WI38 (cell line): ENCODE data around the gene RNASEH1.

Experiments
- H3K4me3 ChIP-seq: 2 replicates; pipeline ENCODE4 v1.5.1; 2011; ENCODE audit warnings: low read depth, mild to moderate bottlenecking, control low read depth, low read length
- TF ChIP-seq, protein P1 (sequence below): IDR thresholded peaks from 2 replicates; pipeline ENCODE4 v1.5.1; 2012; ENCODE audit warnings: low read depth, mild to moderate bottlenecking, control low read depth, low read length

RNASEH1 gene

DNA sequence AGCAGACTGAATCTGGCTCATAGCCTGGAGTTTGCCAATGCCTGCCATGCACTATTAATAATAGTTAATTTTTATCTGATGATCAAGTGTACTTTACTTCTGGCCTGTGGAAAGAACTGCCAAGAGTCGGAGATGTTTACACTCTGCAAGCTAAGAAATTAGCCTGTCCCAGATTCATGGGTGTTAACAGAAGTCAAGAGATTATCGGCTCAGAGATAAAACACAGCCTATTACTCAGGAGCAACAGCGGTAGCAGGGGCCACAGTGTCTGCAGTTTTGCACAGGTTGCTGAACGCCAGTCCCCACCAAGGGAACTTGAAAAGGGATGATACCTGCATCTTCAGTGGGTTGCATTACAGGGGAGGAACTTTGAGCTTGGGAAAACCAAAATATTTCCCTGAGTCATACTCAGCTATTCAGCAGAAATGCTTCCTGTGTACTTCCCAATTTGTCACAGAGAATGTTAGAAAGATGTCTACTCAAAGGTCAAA is 34.5 kb downstream of the RNASEH1 start:
- peak overlapping the region; percentile 1; the same call in 1 of the 2 replicates for H3K4me3 ChIP-seq
- TF ChIP-seq, protein P1, sequence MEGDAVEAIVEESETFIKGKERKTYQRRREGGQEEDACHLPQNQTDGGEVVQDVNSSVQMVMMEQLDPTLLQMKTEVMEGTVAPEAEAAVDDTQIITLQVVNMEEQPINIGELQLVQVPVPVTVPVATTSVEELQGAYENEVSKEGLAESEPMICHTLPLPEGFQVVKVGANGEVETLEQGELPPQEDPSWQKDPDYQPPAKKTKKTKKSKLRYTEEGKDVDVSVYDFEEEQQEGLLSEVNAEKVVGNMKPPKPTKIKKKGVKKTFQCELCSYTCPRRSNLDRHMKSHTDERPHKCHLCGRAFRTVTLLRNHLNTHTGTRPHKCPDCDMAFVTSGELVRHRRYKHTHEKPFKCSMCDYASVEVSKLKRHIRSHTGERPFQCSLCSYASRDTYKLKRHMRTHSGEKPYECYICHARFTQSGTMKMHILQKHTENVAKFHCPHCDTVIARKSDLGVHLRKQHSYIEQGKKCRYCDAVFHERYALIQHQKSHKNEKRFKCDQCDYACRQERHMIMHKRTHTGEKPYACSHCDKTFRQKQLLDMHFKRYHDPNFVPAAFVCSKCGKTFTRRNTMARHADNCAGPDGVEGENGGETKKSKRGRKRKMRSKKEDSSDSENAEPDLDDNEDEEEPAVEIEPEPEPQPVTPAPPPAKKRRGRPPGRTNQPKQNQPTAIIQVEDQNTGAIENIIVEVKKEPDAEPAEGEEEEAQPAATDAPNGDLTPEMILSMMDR = no peak

DNA sequence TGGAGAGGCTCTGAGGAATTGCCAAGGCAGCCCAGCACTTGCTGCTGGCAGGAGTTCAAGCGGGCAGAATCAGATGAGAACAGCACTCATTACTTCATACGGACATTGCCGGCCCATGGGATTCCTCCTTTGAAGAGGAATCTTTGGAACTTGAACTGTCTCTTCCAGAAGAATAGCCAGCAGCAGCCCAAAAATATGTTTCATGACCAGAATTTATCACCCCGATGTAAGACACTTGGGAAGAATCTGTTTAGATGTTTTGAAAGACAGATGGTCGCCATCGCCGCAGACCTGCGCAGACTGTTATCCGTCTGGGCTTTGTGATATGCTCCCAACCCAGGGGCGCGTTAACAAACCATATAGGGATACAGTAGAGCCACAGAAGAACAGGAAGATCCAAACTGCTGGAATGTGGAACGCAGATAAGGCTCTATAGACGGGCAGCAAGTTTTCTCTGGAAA is 35.1 kb downstream of the RNASEH1 start:
- TF ChIP-seq, protein P1 = no peak
- H3K4me3 ChIP-seq = peak overlapping the region; percentile 1; the same call in 1 of the 2 replicates

GRCh38 chr2:3520591-3520990 is 37.5 kb downstream of the RNASEH1 start:
- TF ChIP-seq, protein P1 = no peak

GRCh38 chr2:3519255-3520205 is 38.6 kb downstream of the RNASEH1 start, which contains the start of gene ADI1:
Gene ADI1, minus strand, starts transcription at chr2:3519531. Its CDS starts 44 bp downstream, at chr2:3519487.
- peak within 1 kb of the TSS; percentile 81 for H3K4me3 ChIP-seq
- TF ChIP-seq, protein P1 = no peak

More at GRCh38 chr2:3520591-3520990, 37.5 kb downstream of the RNASEH1 start:
- no peak overlapping the region for H3K4me3 ChIP-seq

- peak overlapping the region; percentile 81 for H3K4me3 ChIP-seq
- TF ChIP-seq, protein P1 = no peak
Observed at GRCh38 chr2:3518496-3519254, 39.5 kb downstream of the RNASEH1 start.

- TF ChIP-seq, protein P1 = no peak
- H3K4me3 ChIP-seq = peak overlapping the region; percentile 81
Observed at GRCh38 chr2:3517948-3518495, 40.1 kb downstream of the RNASEH1 start.
